Activated T-cell treated with anti-CD3 and anti-CD28 coated beads, Interleukin-2, amount 50 U/mL, for 72 hours (primary cell): ENCODE data around the gene IL17B. TPM values are rescaled to one million over a fixed set of nuclear protein-coding genes. Genes with fewer than 3 reads are reported as not detected.

Experiments
- ATAC-seq, 2 donors: fragments of 150-1000 bp; cut with Tn5 transposase; replicated peaks in 1 of 2; 2 replicates each; pipeline ENCODE4 v1.10.0; 2021; ENCODE audit warnings: moderate library complexity in 2 of 2, mild to moderate bottlenecking in 1 of 2
- DNase-seq, 2 donors: peaks; one replicate each; pipeline ENCODE4 v3.0.0; 2021 to 2022; ENCODE audit warnings: mixed read lengths in 1 of 2
- H3K27ac Mint-ChIP-seq: one replicate; pipeline ENCODE4 v1.8.0; 2022; ENCODE audit warnings: mild to moderate bottlenecking, moderate library complexity, mixed read lengths
- H3K27me3 Mint-ChIP-seq: one replicate; pipeline ENCODE4 v1.8.0; 2022; ENCODE audit warnings: low read depth, mixed read lengths
- H3K36me3 Mint-ChIP-seq, 2 donors: one replicate each; pipeline ENCODE4 v1.8.0; 2022; ENCODE audit warnings: mixed read lengths in 2 of 2, mild to moderate bottlenecking in 1 of 2; ENCODE audit not compliant: insufficient read depth in 2 of 2
- H3K4me1 Mint-ChIP-seq: one replicate; pipeline ENCODE4 v1.8.0; 2022; ENCODE audit warnings: low read depth, mixed read lengths
- H3K4me3 Mint-ChIP-seq, 2 donors: one replicate each; pipeline ENCODE4 v1.8.0; 2022; ENCODE audit warnings: mild to moderate bottlenecking in 2 of 2, mixed read lengths in 2 of 2, moderate library complexity in 2 of 2
- H3K9me3 Mint-ChIP-seq, 2 donors: one replicate each; pipeline ENCODE4 v1.8.0; 2022; ENCODE audit warnings: mixed read lengths in 2 of 2
- total RNA-seq, 2 donors: library from RNA; stranded (reverse); gene quantifications; one replicate each; pipeline ENCODE4 v1.2.3, GENCODE V29; 2022

Gene IL17B
- total RNA-seq, 2 donors from 2014 or later = not detected

DNA sequence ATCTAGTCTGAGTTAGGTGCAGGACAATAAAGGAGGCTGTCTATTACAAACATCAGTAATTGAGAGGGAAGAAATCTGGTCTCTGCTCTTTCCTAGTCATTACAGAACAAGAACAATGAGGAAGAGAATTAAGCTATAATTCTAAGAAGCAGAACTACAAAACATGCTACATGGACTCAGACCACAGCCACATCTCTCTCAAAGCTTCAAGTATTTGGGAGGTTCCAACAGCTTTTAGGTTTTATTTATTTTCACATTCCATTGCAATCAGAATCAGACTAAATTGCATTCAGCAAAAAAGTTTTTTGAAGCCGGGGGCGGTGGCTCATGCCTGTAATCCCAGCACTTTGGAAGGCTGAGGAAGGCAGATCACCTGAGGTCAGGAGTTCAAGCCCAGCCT lies 34.9 kb downstream of the IL17B start:
- peaks cover 42% of the 10 kb centered on the region for H3K4me1 Mint-ChIP-seq
- peaks cover 15 to 30% of the 10 kb centered on the region in 2 donors for H3K36me3 Mint-ChIP-seq
- no peaks in the 10 kb centered on the region for H3K27me3 Mint-ChIP-seq
- H3K9me3 Mint-ChIP-seq = no peaks in the 10 kb centered on the region
- peak overlapping the region; percentile 76 for H3K27ac Mint-ChIP-seq
- peak overlapping the region; percentile 96 to 98 for H3K4me3 Mint-ChIP-seq
- no peak for ATAC-seq
- no peak for DNase-seq

DNA sequence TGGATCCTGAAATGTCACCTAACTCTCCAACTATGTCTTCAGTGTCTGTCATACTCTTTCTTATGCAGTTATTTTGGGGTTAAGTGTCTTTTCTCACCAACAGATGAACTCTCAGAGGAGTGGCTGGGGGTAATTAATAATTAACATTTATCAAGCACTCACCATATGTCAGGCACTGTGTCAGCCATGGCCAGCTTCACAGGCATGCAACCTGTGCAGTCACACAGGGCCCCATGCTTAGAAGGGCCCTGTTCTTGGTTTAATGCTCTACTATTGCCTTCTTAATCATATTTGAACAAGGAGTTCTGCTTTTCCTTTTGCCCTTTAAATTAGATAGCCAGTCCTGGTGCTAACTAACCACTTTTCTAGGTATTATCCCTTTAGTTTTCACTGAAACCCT lies 37.2 kb downstream of the IL17B start:
- no peaks in the 10 kb centered on the region for H3K27me3 Mint-ChIP-seq
- H3K4me3 Mint-ChIP-seq = no peak overlapping the region
- H3K9me3 Mint-ChIP-seq = no peaks in the 10 kb centered on the region
- H3K27ac Mint-ChIP-seq = no peak overlapping the region
- DNase-seq = no peak
- H3K36me3 Mint-ChIP-seq = peaks cover 6 to 13% of the 10 kb centered on the region in 2 donors
- H3K4me1 Mint-ChIP-seq = peaks cover 20% of the 10 kb centered on the region
- no peak for ATAC-seq

DNA sequence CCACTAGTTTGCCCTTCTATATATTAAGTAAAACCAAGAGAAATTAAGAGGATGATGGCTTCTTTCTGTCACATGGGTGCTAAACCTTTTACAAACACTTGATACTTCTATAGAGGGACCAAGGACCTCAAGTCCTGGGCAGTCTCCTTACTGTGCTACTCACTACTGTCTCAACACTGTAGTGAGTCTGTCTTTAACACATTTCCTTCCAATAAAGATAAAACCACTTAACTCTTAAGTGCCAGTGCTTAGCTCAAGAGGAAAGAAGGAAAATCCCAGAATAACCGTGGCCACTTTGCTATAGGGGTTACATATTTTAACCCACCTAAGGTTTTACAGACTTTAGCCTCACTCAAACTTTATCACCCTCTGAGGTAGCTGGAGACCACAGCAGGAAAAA lies 38.2 kb downstream of the IL17B start:
- H3K9me3 Mint-ChIP-seq = no peaks in the 10 kb centered on the region
- H3K27me3 Mint-ChIP-seq = no peaks in the 10 kb centered on the region
- H3K36me3 Mint-ChIP-seq = peaks cover 4 to 8% of the 10 kb centered on the region in 2 donors
- no peak overlapping the region for H3K4me3 Mint-ChIP-seq
- DNase-seq (no peak), ATAC-seq (no peak)
- peaks cover 18% of the 10 kb centered on the region for H3K4me1 Mint-ChIP-seq
- H3K27ac Mint-ChIP-seq = no peak overlapping the region

DNA sequence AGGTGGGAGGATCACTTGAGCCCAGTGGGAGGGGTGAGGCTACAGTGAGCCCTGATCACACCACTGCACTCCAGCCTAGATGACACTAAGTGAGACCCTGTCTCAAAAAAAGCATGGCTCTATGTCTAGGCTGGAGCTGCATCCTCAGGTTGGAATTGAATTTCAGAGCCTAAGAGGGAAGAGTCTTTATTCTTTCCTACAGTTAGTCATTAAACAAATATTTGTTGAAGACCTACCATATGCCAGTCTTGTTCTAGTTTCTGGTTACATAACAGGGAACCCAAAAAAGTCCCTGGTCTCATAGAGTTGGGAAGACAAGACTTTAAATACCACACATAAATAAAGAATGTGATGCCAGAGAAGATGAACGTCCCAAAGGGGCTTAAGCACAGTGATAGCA lies 40.7 kb downstream of the IL17B start:
- ATAC-seq (no peak), DNase-seq (no peak)
- no peak overlapping the region for H3K4me3 Mint-ChIP-seq
- no peaks in the 10 kb centered on the region for H3K36me3 Mint-ChIP-seq
- no peaks in the 10 kb centered on the region for H3K9me3 Mint-ChIP-seq
- no peak overlapping the region for H3K27ac Mint-ChIP-seq
- H3K27me3 Mint-ChIP-seq = no peaks in the 10 kb centered on the region
- no peaks in the 10 kb centered on the region for H3K4me1 Mint-ChIP-seq

DNA sequence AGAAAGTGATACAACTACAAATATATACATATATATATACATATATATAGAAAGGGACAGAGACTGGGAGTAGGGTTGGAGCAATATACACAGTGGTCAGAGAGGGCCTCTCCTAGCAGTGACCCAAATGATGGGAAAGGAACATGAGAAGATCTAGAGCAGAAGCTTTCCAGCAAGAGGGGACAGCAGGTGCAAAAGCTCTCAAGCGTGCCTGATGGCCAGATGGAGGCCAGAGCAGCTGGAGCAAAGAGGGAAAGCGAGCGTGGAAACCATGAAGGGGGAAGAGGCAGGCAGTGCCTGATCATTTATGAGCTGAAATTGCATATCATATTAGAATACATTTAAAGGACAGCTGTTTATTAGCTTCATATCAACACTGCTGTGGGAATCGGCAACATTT lies 41.4 kb downstream of the IL17B start:
- ATAC-seq (no peak), DNase-seq (no peak)
- Mint-ChIP-seq H3K9me3 (no peaks in the 10 kb centered on the region), H3K27ac (no peak overlapping the region), H3K27me3 (no peaks in the 10 kb centered on the region), H3K4me1 (no peaks in the 10 kb centered on the region), H3K36me3 (no peaks in the 10 kb centered on the region), H3K4me3 (no peak overlapping the region)

DNA sequence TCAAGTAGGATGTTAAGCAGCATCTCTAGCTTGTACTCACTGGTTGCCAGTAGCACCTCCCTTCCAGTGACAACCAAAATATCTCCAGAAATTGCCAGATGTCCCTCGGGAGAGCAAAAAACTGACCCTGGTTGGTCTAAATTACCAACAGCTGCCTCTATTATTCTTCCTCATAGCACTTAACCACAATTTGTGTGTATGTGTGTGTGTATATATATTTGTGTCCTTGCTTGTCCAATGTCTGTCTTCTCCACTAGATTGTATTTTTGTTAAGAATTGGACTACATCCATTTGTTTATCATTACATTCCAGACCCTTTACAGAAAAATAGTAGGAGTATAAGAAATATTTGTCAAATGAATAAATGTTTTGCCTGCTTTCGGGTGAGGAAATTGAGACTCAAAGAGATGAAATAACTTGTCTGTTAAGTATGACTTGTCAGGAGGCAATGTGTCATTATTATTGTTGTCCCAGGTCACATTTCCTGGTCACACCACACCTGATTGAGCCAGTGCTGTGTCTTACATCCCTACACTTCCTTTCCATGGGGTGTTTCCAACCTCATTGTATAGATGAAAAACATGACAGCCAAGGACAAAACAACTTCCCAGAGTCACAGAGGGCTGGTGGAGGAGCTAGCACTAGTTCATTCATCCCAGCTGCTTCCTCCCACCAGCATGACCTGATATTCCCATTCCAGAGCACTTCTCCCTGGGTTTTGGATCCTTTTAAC lies 45.2 kb downstream of the IL17B start:
- no peaks in the 10 kb centered on the region for H3K4me1 Mint-ChIP-seq
- no peak for DNase-seq
- no peaks in the 10 kb centered on the region for H3K9me3 Mint-ChIP-seq
- no peak overlapping the region for H3K4me3 Mint-ChIP-seq
- no peaks in the 10 kb centered on the region for H3K36me3 Mint-ChIP-seq
- no peak for ATAC-seq
- H3K27ac Mint-ChIP-seq = no peak overlapping the region
- no peaks in the 10 kb centered on the region for H3K27me3 Mint-ChIP-seq

DNA sequence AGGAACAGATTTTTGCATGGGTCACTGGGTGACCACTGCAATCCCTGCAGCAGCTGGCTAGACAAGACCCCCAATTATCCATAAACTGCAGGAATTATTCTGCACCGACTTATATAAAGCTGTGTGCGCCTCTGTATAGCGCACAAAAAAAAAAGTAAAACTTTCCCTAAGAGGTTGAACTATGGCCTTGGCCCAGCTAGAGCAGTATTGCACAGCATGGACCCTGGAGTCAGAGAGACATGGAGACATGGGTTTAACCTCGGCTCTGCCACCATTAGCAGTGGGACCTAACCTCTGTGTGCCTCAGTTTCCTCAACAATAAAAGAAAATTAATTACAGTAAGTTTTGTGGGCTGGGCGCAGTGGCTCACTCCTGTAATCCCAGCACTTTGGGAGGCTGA lies 50.9 kb downstream of the IL17B start:
- Mint-ChIP-seq H3K9me3 (no peaks in the 10 kb centered on the region), H3K36me3 (no peaks in the 10 kb centered on the region), H3K4me3 (no peak overlapping the region), H3K27me3 (no peaks in the 10 kb centered on the region), H3K4me1 (no peaks in the 10 kb centered on the region), H3K27ac (no peak overlapping the region)
- no peak for DNase-seq
- no peak for ATAC-seq

DNA sequence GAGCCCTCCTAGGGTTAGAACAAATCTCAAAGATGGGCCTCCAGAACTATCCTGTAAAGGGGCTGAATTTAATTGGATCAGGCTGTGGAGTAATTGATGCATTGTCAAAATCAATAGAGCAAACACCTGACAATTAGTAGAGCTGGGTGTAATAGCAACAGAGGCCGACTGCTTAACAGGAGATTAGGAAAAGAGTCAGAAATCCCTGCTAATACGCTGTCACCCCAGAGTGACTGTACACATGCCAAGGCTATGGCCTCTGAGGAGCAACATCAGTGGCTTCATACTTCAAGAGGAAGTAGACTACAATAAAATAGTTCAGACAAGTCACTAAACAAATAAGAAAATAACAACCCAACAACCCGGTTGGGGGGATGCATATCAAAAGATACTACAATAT lies 52.5 kb downstream of the IL17B start:
- Mint-ChIP-seq H3K4me3 (no peak overlapping the region), H3K36me3 (no peaks in the 10 kb centered on the region), H3K4me1 (no peaks in the 10 kb centered on the region), H3K27me3 (no peaks in the 10 kb centered on the region), H3K27ac (no peak overlapping the region), H3K9me3 (no peaks in the 10 kb centered on the region)
- DNase-seq (no peak), ATAC-seq (no peak)

DNA sequence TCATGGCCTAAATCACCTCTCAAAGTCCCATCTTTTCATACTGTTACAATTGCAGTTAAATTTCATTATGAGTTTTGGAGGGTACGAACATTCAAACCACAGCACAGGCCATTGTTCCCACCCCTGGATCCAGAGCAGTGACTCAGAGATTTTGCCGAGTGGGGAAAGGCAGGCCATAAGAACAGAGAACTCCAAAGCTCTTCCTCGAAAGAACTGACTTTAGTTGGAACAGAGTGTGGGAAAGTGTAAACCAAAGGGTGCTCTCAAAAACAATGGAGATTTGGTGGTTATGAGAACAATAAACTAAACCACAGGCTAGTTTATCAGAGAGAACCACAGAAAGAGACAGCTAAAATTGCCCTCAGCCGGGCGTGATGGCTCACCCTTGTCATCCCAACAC lies 53.2 kb downstream of the IL17B start:
- ATAC-seq (no peak), DNase-seq (no peak)
- no peaks in the 10 kb centered on the region for H3K9me3 Mint-ChIP-seq
- H3K36me3 Mint-ChIP-seq = no peaks in the 10 kb centered on the region
- H3K27ac Mint-ChIP-seq = no peak overlapping the region
- no peaks in the 10 kb centered on the region for H3K27me3 Mint-ChIP-seq
- H3K4me1 Mint-ChIP-seq = no peaks in the 10 kb centered on the region
- no peak overlapping the region for H3K4me3 Mint-ChIP-seq

DNA sequence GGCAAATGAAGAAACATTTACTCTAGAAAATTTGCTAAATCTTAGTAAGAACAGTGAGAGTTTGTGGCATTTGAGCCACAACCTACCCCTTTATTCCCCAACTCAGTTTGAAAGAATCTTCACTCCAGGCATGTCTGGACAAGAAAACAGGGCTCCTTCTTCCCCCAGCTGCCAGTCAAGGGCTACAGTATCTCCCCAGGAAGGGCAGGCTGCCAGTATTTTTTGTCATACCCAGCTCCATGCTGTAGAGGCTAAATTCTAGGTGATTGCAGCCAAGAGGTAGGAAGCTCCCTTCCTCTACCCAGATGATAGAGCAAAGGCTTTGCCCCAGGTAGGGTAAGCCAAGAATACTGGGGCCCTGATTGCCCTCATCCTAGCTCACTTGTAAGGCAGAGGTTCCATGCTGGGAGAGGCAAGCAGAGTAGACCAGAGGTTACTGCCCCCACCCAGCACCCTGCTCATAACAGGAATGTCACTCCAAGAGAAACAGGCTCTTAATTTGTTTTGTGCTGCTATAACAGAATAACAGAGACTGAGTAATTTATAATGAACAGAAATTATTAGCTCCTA lies 53.8 kb downstream of the IL17B start:
- DNase-seq = no peak
- Mint-ChIP-seq H3K27me3 (no peaks in the 10 kb centered on the region), H3K4me1 (no peaks in the 10 kb centered on the region), H3K27ac (no peak overlapping the region), H3K9me3 (no peaks in the 10 kb centered on the region), H3K4me3 (no peak overlapping the region), H3K36me3 (no peaks in the 10 kb centered on the region)
- ATAC-seq = no peak

DNA sequence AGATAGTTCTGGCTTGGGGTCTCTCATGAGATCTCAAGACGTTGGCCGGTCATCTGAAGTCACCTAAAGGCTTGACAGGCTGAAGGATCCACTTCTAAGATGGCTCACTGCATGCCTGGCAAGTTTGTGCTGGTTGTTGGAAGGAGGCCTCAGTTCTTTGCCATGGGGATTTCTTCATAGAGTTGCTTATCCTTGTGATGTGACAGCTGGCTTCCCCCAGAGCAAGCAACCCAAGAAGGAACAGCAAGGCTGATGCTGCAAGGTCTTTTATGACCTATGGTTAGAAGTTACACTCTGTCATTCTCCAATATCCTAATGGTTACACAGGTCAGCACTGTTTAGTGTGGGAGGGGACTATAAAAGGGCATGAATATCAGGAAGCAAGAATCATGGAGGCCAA lies 54.5 kb downstream of the IL17B start:
- no peaks in the 10 kb centered on the region for H3K27me3 Mint-ChIP-seq
- H3K9me3 Mint-ChIP-seq = no peaks in the 10 kb centered on the region
- no peak overlapping the region for H3K4me3 Mint-ChIP-seq
- DNase-seq = no peak
- ATAC-seq = no peak
- no peak overlapping the region for H3K27ac Mint-ChIP-seq
- H3K4me1 Mint-ChIP-seq = no peaks in the 10 kb centered on the region
- no peaks in the 10 kb centered on the region for H3K36me3 Mint-ChIP-seq

Other genes starting within 250 kb of the IL17B start
- gene ABLIM3, start 237.8 kb downstream of the IL17B start, total RNA-seq = under 1 TPM; 0.14 to 0.19 TPM
- gene AFAP1L1, start 107.4 kb downstream of the IL17B start, total RNA-seq = under 1 TPM; 0.12 to 0.17 TPM
- gene GRPEL2, start 33.8 kb downstream of the IL17B start, total RNA-seq = 10 to 100 TPM; 39.6 to 42.7 TPM
- 10 to 100 TPM; 18.2 to 24.4 TPM for gene PCYOX1L, start 21.2 kb downstream of the IL17B start, total RNA-seq
- gene CSNK1A1, start 172.1 kb upstream of the IL17B start, total RNA-seq = 100 to 1,000 TPM; 176 to 209 TPM
- 1 to 10 TPM; 1.6 to 3.7 TPM for gene ARHGEF37, start 202.2 kb upstream of the IL17B start, total RNA-seq